Skeletal muscle tissue (tissue), 4 donors: ENCODE measurements around the gene ETFBKMT. TPM values are rescaled to one million over a fixed set of nuclear protein-coding genes. Genes with fewer than 3 reads are reported as not detected.

Experiments
- H3K27ac ChIP-seq: one replicate; pipeline ENCODE4 v1.7.0; 2013; ENCODE audit warnings: mild to moderate bottlenecking, low read depth, low read length, inconsistent platforms
- H3K27me3 ChIP-seq, 3 donors: one replicate each; pipeline ENCODE4 v1.7.0; 2013; ENCODE audit warnings: low read length in 3 of 3; ENCODE audit not compliant: control insufficient read depth in 3 of 3, insufficient read depth in 3 of 3
- H3K36me3 ChIP-seq, 3 donors: one replicate each; pipeline ENCODE4 v1.7.0; 2013; ENCODE audit warnings: low read length in 3 of 3; ENCODE audit not compliant: control insufficient read depth in 3 of 3, insufficient read depth in 3 of 3
- H3K4me1 ChIP-seq, 3 donors: one replicate each; pipeline ENCODE4 v1.7.0; 2013; ENCODE audit warnings: low read length in 3 of 3, mild to moderate bottlenecking in 3 of 3; ENCODE audit not compliant: control insufficient read depth in 3 of 3, insufficient read depth in 3 of 3
- H3K4me3 ChIP-seq, 3 donors: one replicate each; pipeline ENCODE4 v1.7.0; 2013; ENCODE audit warnings: low read length in 3 of 3
- H3K9ac ChIP-seq, 3 donors: one replicate each; pipeline ENCODE4 v1.7.0; 2013; ENCODE audit warnings: low read length in 3 of 3, mild to moderate bottlenecking in 3 of 3, moderate library complexity in 2 of 3, low read depth in 1 of 3
- H3K9me3 ChIP-seq, 3 donors: one replicate each; pipeline ENCODE4 v1.7.0; 2013; ENCODE audit warnings: low read length in 3 of 3; ENCODE audit not compliant: control insufficient read depth in 3 of 3
- total RNA-seq: library from RNA; depleted of rRNA; stranded (reverse); fragments of >200 nt; gene quantifications from one replicate; pipeline ENCODE4 v1.2.3, GENCODE V29; 2014
- donor health status: Osteomylitis.

ETFBKMT gene, protein sequence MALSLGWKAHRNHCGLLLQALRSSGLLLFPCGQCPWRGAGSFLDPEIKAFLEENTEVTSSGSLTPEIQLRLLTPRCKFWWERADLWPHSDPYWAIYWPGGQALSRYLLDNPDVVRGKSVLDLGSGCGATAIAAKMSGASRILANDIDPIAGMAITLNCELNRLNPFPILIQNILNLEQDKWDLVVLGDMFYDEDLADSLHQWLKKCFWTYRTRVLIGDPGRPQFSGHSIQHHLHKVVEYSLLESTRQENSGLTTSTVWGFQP
- 2.1 TPM for total RNA-seq

DNA sequence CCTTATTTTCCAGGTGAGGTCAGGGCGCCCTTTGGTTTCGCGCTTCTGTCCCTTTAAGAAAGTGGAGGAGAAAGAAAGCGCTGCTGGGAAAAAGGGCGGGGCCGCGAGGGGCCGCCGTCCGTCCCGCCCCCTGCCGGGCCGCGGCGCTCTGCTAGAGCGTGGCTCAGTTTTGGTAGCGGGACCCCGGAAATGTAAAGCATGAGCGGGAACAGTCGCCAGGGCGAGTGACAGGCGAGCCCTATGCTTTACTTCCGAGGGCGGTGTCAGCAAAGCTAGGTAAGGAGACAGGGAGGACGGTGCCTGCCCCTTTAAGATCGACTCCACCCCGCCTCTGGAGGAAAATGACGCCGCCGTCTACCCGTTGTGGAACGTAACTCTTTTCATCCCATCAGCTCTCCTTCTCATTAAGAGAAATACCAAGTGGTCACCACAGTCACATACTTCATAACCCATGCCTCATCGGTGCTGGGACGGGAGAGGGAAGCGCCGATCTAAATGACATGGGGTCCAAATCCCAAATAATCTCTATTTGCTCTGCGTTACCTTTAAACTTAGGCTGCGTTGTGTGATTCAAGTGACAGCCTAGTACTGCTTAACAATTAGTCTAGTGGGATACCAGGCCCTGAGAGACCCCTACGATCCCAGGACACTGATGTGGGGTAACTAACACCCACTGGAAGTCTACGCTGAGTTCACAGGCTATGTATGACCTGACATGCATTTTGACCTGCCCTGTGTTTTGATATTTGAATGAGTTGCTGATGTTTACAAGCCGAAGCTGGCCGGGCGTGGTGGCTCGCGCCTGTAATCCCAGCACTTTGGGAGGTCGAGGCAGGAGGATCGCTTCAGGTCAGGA is at the start of gene ETFBKMT:
Gene ETFBKMT, plus strand, starts transcription at position 602 of the 856 bp plus-strand sequence. CDS start 2,266 bp downstream, outside the sequence.
- Histone ChIP-seq H3K9ac (peak within 1 kb of the TSS; percentile 90 to 93 (median 91)), H3K27ac (peak within 1 kb of the TSS; percentile 93), H3K27me3 (no peaks in the 10 kb centered on the region)

DNA sequence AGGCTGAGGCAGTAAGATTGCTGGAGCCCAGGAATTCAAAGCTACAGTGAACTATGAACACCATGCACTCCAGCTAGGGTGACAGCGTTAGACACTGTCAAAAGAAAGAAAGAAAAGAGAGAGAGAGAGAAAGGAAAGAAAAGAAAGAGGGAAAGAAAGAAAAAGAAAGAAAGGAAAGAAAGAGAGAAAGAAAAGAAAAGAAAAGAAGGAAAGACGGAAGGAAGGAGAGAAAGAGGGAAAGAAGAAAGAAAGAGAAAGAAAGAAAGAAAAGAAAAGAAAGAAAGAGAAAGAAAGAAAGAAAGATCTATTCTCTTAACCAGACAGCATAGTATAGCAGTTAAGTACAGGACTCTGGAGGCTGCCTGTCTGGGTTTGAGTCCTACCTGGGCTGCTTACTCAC is 46.7 kb upstream of the ETFBKMT start:
- no peaks in the 10 kb centered on the region for H3K27me3 ChIP-seq
- H3K4me3 ChIP-seq, result no peak overlapping the region
- no peaks in the 10 kb centered on the region for H3K36me3 ChIP-seq
- no peaks in the 10 kb centered on the region for H3K4me1 ChIP-seq
- H3K9ac ChIP-seq, result no peak overlapping the region
- H3K9me3 ChIP-seq, result no peaks in the 10 kb centered on the region
- no peak overlapping the region for H3K27ac ChIP-seq

More for the DNA sequence above, at the start of gene ETFBKMT:
- Histone ChIP-seq H3K9me3 (no peaks in the 10 kb centered on the region), H3K4me1 (peaks cover 4 to 9% (median 5%) of the 10 kb centered on the region in 3 donors), H3K36me3 (peaks cover 5 to 17% (median 10%) of the 10 kb centered on the region in 3 donors), H3K4me3 (peak within 1 kb of the TSS; percentile 90 to 100 (median 91))

DNA sequence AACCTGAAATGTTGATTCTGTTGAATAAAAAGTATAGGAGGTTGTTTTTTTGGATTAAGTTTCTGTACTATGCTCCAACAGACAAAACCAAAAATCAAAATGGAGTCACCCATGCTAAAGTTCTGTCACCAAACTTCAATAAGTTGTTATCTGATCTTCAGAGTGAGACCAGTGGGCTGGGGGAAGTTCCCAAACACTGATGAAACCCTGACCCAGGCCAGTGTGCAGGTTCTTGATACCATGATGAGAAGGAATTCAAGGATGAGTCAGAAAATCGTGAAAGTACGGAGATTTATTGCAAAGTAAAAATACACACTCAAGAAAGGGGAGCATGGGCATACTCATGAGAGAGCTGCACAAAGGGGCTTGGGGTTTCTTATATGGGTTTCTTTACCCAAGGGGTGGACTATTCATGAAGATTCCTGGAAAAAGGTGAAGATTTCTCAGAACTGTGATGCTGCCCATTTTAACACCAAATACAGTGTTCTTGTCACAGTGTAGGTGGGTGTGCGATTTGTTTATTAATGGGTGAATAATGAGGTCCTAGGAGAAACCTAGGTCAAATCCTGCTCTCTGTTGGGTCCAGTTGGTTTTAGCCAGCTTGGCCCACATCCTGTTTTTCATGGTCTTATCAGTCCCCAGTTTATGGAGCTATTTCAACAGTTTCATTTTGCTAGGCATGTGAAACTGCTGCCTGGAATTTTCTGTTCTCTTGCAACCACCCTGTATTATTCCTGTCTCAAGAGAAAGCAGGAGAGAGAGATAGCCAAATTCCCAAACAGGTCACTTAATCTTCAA is 41.1 kb upstream of the ETFBKMT start:
- no peak overlapping the region for H3K27ac ChIP-seq
- no peaks in the 10 kb centered on the region for H3K27me3 ChIP-seq
- H3K4me1 ChIP-seq, result no peaks in the 10 kb centered on the region
- H3K4me3 ChIP-seq, result no peak overlapping the region
- H3K9me3 ChIP-seq, result no peaks in the 10 kb centered on the region
- H3K9ac ChIP-seq, result no peak overlapping the region
- no peaks in the 10 kb centered on the region for H3K36me3 ChIP-seq

DNA sequence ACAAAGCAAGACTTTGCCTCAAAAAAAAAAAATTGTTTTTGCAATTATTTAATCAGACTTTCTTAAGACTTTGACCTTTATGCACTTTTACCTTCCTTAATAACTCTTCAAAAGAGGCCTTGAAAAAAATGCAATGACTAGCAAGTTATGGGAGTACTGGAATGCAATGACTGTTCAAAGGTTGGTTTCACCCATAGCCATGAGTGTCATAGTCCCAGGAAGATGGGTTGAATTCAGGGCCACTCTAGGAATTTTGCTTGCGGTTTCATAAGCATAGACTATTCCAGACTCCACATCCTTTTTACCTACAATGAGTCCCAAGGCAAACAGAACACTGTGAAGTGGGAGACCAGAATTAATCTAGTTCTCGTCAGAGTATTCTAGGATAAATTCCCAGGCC is 39.2 kb upstream of the ETFBKMT start:
- no peak overlapping the region for H3K4me3 ChIP-seq
- H3K36me3 ChIP-seq, result no peaks in the 10 kb centered on the region
- no peak overlapping the region for H3K27ac ChIP-seq
- no peaks in the 10 kb centered on the region for H3K27me3 ChIP-seq
- no peaks in the 10 kb centered on the region for H3K9me3 ChIP-seq
- H3K4me1 ChIP-seq, result no peaks in the 10 kb centered on the region
- H3K9ac ChIP-seq, result no peak overlapping the region

DNA sequence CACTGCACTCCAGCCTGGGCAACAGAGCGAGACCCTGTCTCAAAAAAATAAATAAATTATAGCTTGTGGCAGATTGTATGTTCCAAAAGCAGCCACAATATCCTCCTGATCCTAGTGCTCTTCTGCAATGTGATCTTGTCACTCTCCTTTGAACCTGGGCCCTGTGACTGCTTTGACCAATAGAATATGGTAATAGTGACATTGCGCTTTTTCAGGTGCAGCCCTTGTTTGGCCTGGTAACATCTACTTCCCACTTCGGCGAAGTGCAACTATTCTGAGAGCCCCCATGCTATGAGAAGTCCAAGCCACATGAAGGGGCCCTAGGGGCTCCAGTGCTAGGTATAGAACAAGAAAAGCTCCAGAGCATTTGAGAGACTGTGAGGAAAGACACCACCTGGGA is 37.5 kb upstream of the ETFBKMT start:
- no peak overlapping the region for H3K9ac ChIP-seq
- no peaks in the 10 kb centered on the region for H3K9me3 ChIP-seq
- no peak overlapping the region for H3K4me3 ChIP-seq
- H3K36me3 ChIP-seq, result no peaks in the 10 kb centered on the region
- H3K27ac ChIP-seq, result no peak overlapping the region
- H3K4me1 ChIP-seq, result no peaks in the 10 kb centered on the region
- H3K27me3 ChIP-seq, result no peaks in the 10 kb centered on the region

DNA sequence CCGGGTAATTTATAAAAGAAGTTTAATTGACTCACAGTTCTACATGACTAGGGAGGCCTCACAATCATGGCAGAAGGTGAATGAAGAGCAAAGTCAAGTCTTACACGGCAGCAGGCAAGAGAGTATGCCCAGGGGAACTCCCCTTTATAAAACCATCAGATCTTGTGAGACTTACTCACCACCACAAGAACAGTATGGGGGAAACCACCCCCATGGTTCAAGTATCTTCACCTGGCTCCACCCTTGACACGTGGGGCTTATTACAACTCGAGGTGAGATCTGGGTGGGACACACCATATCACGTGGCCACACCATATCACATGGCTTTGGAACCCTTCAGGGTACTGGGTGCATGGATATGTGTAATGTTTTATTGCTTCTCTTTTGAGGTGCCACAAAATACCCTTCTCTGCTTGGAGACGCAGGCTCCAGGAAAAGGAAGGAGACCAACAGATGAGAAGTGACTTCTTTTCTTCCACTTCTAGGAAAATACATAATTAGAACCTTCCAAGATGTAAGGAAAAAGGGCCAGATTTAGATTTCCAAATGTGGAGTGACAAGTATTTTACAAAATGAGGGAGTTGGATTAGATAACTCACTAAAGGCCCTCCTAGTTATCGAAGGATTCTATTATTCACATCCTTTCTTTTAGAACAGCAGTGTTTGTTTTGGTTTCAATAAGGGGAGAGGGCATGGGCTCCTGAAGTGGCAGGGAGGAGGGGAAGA is 33.1 kb upstream of the ETFBKMT start:
- H3K36me3 ChIP-seq, result no peaks in the 10 kb centered on the region
- H3K4me1 ChIP-seq, result peaks cover 9 to 16% (median 12%) of the 10 kb centered on the region in 3 donors
- no peaks in the 10 kb centered on the region for H3K27me3 ChIP-seq
- H3K27ac ChIP-seq, result no peak overlapping the region
- H3K4me3 ChIP-seq, result no peak overlapping the region
- no peak overlapping the region for H3K9ac ChIP-seq
- no peaks in the 10 kb centered on the region for H3K9me3 ChIP-seq

GRCh38 chr12:31627456-31628054 is 31.9 kb upstream of the ETFBKMT start:
- Histone ChIP-seq H3K27ac (no peak overlapping the region), H3K9ac (no peak overlapping the region), H3K4me3 (no peak overlapping the region), H3K27me3 (no peaks in the 10 kb centered on the region), H3K36me3 (no peaks in the 10 kb centered on the region), H3K9me3 (no peaks in the 10 kb centered on the region), H3K4me1 (peaks cover 9 to 16% (median 12%) of the 10 kb centered on the region in 3 donors)

- Histone ChIP-seq H3K27ac (peak overlapping the region; percentile 49), H3K27me3 (no peaks in the 10 kb centered on the region), H3K36me3 (no peaks in the 10 kb centered on the region), H3K9me3 (no peaks in the 10 kb centered on the region), H3K9ac (peak overlapping the region in 1 of 3 donors; percentile 11), H3K4me1 (peaks cover 9 to 16% (median 12%) of the 10 kb centered on the region in 3 donors), H3K4me3 (peak overlapping the region; percentile 47 to 54 (median 52))
Observed at GRCh38 chr12:31629756-31630732, 29.4 kb upstream of the ETFBKMT start.
